ENCODE results near the gene AFF2.
A peak's percentile ranks its signal among the peaks of the same experiment; 100 is the strongest.

The AFF2 gene

GRCh38 chrX:148647651-148648050, 147.2 kb downstream of the AFF2 start:
- no peak for TF ChIP-seq CTCF (IDR thresholded peaks at IDR 0.05; ENCODE audit: low read depth, low read length)
- no peak for DNase-seq (ENCODE audit: low read depth, low spot score)
- in situ Hi-C loops (cut with HindIII; ENCODE audit: low sequenced_read_pairs): no loop called here
- no peak overlapping the region for H3K4me3 ChIP-seq (ENCODE audit: low read depth, low read length)

GRCh38 chrX:148649145-148649795, 148.9 kb downstream of the AFF2 start:
- H3K4me3 ChIP-seq (ENCODE audit: low read depth, low read length): no peak overlapping the region

GRCh38 chrX:148658115-148658730, 157.8 kb downstream of the AFF2 start:
- no peak overlapping the region for H3K4me3 ChIP-seq (ENCODE audit: low read depth, low read length)
- no peak for DNase-seq (ENCODE audit: low read depth, low spot score)
- TF ChIP-seq CTCF (IDR thresholded peaks at IDR 0.05; ENCODE audit: low read depth, low read length): no peak
- in situ Hi-C loops (cut with HindIII; ENCODE audit: low sequenced_read_pairs): no loop called here

More at GRCh38 chrX:148649145-148649795, 148.9 kb downstream of the AFF2 start:
- peak; percentile 18 for DNase-seq (ENCODE audit: low read depth, low spot score)
- no peak for TF ChIP-seq CTCF (IDR thresholded peaks at IDR 0.05; ENCODE audit: low read depth, low read length)
- in situ Hi-C loops (cut with HindIII; ENCODE audit: low sequenced_read_pairs): no loop called here

GRCh38 chrX:148659481-148659880, 159.1 kb downstream of the AFF2 start:
- no peak for TF ChIP-seq CTCF (IDR thresholded peaks at IDR 0.05; ENCODE audit: low read depth, low read length)
- in situ Hi-C loops (cut with HindIII; ENCODE audit: low sequenced_read_pairs): no loop called here
- DNase-seq (ENCODE audit: low read depth, low spot score): peak; percentile 14
- H3K4me3 ChIP-seq (ENCODE audit: low read depth, low read length): no peak overlapping the region

- DNase-seq (ENCODE audit: low read depth, low spot score): peak; percentile 11
- no peak overlapping the region for H3K4me3 ChIP-seq (ENCODE audit: low read depth, low read length)
- no peak for TF ChIP-seq CTCF (IDR thresholded peaks at IDR 0.05; ENCODE audit: low read depth, low read length)
- in situ Hi-C loops (cut with HindIII; ENCODE audit: low sequenced_read_pairs): no loop called here
Observed at GRCh38 chrX:148661035-148661434, 160.6 kb downstream of the AFF2 start.

GRCh38 chrX:148662014-148662413, 161.6 kb downstream of the AFF2 start:
- no peak for DNase-seq (ENCODE audit: low read depth, low spot score)
- in situ Hi-C loops (cut with HindIII; ENCODE audit: low sequenced_read_pairs): no loop called here
- no peak for TF ChIP-seq CTCF (IDR thresholded peaks at IDR 0.05; ENCODE audit: low read depth, low read length)
- no peak overlapping the region for H3K4me3 ChIP-seq (ENCODE audit: low read depth, low read length)
